Stimulated activated CD8-positive, alpha-beta memory T cell treated with anti-CD3 and anti-CD28 coated beads, Interleukin-12 subunit alpha, Interleukin-12 subunit beta, amount 100 ng/mL, for 1 hour (primary cell): ENCODE measurements around the gene CGNL1.

Source experiments
- DNase-seq: peaks from one replicate; pipeline ENCODE4 v3.0.0-alpha.2; 2020; ENCODE audit warnings: low read depth

CGNL1 gene

DNA sequence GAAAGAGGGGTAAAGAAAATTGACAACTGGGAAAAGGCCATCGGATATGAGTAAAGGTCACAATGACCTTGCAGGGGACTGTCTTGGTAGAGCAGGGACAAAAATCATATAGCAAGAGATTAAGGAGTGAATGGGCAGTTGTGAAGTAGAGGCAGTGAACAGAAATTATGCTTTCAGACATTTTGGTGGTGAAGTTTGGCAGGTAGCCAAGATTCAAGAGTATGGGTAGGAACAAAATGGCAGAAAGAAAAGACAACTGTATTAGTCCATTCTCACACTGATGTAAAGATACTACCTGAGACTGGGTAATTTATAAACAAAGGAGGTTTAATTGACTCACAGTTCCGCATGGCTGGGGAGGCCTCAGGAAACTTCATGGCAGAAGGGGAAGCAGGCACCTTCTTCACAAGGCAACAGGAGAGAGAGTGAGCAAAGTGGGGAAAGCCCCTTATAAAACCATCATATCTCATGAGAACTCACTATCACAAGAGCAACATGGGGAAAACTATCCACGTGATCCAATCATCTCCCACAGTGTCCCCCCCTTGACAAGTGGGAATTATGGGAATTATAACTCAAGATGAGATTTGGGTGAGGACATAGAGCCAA is 84.0 kb downstream of the CGNL1 start:
- DNase-seq, result no peak

DNA sequence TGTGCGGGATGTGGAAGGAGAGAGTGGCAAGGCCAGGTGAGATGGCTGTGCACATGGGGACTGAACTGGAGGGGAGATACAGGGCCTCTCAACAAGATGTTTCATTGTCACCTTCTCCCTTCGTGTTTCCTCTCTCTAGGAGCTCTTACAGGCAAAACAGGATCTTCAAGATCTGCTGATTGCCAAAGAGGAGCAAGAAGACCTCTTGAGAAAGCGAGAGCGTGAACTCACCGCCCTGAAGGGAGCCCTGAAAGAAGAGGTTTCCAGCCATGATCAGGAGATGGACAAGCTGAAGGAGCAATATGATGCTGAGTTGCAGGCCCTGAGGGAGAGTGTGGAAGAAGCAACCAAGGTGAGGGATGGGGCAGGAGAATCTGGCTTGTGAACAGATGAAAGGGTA is 85.2 kb downstream of the CGNL1 start:
- DNase-seq, result no peak

DNA sequence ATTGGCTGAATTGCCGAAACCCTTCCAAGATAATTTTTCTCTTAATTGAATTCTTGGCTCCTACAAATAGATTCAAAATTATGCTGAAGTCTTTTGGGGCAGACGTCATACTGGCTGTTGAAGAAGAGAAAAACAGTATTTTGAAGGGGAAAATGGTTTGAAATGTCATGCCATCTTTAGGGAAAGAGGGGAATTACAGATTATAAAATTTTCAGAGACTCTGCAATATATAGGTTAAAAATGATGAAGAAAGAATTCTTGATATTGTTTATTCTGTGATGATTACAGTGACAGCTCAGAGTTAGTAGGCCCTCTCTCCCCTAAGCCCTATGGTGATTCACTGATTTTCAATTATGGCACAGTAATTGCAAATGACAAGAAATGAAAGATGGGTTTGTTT is 86.1 kb downstream of the CGNL1 start:
- DNase-seq, result no peak

DNA sequence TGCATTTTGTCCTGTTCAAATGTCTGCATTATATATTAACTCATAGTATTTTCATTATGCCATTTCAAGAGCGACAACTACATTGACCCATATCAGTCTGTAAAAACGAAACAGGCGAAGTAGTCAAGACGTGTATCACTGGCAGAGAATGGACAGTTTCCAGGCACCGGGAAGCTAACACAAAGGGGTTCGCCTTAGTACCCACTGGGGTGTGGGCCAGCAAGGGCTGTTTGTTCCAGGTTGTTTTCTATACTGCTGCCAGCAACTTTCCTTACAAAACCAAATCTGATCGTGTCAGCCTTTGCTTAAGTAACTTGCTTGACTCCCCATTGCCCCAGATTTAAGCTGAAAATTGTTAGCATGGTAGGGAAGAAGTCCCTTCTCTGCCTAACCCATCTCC is 87.1 kb downstream of the CGNL1 start:
- no peak for DNase-seq

DNA sequence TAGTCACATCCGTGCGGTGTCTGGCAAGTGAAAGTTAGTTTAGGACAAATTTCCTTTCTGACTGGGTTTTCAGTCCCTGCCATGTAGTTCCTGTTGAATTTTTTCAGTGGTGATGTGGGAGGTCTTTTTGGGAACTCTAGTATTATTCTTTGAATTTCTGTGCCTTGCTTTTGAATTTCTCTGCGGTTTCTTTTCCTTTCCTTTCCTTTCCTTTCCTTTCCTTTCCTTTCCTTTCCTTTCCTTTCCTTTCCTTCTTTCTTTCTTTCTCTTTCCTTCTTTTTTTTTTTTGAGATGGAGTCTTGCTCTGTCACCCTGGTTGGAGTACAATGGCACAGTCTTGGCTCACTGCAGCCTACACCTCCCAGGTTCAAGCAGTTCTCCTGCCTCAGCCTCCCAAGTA is 88.2 kb downstream of the CGNL1 start:
- DNase-seq, result no peak

DNA sequence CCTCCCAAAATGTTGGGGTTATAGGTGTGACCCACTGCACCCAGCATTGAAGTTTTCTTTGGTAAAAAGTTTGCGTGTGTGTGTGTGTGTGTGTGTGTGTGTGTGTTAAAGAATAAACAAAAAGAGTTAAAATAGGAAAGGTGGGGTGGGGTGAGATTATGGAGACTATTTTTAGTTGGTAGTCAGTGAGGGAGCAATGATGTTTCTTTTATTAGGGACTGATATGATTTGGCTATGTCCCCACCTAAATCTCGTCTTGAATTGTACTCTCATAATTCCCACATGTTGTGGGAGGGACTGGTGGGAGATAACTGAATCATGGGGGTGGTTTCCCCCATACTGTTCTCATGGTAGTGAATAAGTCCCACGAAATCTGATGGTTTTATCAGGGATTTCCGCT is 92.2 kb downstream of the CGNL1 start:
- DNase-seq, result no peak

DNA sequence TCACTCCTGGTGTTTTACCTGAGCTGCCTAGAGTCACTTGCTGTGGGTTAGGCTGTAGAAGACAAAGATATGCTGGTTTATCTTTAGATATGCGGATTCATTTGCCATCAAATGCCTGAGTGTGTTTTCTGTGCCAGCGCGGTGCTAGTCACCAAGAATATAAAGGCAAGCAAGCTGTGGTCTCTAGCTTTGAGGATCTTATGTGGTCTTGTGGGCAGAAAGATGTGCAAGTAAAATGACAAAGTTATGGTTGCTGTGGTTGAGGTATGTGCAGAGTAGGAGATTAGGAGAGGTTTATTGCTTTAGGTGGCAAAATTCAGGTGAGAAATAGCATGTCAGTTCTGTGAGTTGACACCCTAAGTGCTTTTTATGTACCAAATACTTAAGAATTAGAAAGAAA is 94.2 kb downstream of the CGNL1 start:
- DNase-seq, result no peak

DNA sequence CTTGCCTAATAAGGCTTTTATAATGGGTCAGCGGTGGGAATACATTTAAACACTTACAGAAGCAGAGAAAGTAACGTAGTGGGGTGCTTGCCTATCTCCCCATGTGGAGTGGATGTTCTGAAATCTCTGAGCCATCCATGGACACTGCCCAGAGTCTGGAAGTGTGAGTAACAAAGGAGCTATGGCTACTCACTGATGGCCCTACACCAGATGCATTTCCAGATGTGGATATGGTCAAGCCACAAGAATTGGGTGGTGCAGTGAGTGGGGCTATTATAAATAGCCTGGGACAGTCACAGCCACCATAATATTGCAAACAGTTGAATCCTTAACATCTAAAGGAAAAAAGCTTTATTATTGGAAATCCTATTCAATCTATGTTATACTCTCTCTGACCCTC is 96.6 kb downstream of the CGNL1 start:
- DNase-seq, result no peak

DNA sequence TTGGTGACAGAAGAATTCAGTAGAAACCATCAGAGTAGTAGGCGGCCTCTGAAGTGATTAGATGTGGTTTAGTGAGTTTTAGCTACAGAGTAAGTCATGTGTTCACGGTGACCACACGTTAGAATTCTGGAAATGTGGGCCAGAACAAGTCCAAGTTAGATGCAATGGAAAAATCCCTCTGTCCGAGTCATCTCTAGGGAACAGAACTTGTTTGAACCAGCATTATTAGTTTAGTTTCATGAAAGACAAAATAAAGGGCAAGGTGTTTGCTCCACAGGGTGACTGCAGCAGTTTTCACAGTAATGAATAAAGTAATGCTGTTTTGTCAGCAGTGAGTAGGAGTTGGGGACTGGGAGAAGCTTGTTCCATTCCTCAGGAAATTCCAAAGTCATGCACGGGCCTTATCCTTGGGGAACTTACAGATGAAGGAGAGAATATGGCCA is 100.2 kb downstream of the CGNL1 start:
- DNase-seq, result no peak

DNA sequence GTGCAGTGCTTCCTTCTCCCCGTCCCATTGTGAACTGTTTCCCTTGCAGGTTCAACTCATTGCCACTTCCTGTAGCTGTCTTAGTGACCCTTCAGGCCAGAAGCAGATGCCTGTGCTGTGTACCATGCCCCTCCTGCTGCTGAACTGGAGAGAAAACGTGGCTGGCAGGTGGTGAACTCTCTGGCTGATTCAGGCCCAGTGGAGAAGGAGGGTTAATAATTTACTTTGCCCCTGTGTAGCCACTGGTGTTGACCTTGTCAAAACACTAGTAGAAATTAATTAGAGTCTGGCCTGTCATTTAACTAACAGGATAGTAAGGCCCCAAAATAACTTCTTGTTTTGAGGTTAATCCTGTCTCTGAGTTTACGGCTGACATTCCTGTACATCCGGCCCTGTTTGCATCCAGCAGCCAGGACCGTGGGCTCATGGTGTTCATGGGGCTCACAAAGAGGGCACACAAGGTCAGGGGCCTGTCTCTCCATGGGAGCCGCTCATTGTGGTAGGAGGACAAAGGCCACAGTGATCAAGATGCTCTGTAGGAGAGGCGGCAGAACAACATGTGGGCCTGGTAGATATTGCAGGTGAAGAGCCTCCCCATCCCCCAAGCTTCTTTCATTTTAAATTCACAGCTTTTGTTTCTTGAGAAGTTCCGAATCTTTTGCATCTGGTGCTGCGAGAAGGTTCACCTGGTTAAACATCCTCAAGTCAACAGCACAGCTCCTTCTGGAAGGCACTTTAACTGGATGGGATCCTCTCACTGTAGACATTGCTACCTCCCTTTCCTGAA is 101.6 kb downstream of the CGNL1 start:
- DNase-seq, result no peak

DNA sequence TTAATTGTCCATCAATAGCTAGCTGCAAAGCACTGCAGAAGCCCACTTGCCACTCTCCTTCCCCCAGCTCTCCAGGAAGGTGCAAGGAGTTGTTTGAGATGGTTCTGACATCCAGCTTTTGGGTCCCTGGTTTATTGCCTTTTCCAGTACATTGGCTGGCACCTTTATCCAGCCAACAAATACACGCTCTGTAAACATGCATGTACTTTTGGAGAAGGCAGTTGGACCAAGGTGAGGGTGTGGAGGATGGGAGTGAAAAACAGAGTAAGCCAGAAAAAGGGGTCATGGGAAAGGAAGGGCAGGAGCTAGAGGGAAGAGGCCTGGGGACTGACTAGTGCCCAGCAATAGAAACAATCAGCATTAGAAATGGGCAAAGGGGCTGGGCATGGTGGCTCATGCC is 102.7 kb downstream of the CGNL1 start:
- DNase-seq, result no peak

DNA sequence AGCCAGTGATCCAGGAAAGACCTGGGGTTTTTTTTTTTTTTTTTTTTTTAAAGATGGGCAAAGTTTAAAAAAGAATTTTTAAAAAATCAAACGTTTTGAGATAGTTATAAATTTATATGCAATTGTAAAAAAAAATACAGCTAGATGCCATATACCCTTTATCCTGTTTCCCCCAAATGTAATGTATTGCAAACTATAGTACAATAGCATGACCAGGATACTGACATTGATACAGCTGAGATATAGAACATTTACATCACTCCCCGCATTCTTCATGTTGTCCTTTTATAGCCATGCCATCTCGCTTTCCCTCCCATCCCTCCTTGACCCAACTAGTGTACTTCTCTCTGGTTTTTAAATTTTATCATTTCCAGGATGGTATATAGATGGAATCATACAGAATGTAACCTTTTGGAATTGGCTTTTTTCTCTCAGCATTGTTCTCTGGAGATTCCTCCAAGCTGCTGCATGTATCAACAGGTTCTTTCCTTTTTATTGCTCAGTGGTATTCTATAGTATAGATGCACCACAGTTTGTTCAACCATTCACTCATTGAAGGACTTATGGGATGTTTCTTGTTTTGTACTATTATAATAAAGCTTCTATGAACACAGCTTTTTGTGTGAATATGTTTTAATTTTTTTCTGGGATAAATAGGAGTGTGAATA is 104.9 kb downstream of the CGNL1 start:
- no peak for DNase-seq

DNA sequence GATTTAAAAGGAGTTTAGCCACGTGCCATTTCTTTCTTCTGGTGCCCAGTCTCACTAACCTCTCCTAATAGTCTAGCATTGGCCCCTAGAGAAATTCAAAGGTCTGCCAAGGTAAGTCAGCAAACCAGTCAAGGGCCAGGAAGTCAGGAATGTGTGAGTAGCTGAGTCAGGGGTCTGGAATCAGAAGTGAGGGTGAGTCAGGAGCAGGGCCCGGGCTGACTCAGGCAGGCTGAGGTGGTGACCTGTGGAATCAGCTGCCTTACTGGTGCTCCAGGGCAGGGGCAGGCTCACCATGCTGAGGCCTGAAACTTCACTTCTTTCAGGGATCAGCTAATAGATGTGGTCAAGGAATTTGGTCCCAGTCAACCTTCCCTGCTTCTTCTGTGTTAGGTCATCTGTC is 109.6 kb downstream of the CGNL1 start:
- no peak for DNase-seq

DNA sequence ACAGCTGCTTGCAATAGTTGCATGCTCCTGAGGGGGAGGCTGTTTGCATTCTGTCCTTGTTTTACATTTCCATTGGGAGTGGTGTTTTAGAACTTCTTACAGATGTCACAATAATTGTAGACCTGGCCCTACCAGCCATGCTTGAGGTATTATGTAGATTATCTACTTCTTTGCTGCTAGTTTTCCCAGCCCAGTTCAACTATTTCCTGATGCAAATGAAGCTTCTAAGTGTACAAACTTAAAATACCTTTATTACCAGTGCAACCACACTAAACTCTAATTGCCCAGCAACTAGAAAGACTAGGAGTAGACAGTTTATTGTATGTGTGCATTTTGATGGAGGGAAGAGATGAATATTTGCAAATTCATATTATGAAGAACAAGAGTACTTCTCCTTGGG is 110.5 kb downstream of the CGNL1 start:
- DNase-seq, result no peak

DNA sequence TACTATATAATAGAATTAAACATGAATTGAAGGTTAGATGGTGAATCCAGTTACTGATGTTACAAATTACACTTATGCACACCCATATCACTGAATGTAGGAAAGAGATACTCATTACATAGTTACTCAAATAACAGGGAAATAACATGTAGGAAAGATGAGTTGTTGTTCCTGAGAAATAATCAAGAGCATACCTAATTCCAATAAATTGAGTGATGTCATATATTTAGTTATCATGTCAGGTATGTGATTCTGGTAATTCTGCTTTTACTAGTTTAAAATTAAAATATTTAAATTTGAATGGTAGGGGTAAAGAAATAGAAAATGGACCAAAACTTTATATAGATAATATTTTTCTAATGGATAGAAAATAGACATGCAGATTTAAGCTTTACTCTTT is 112.8 kb downstream of the CGNL1 start:
- DNase-seq, result no peak

DNA sequence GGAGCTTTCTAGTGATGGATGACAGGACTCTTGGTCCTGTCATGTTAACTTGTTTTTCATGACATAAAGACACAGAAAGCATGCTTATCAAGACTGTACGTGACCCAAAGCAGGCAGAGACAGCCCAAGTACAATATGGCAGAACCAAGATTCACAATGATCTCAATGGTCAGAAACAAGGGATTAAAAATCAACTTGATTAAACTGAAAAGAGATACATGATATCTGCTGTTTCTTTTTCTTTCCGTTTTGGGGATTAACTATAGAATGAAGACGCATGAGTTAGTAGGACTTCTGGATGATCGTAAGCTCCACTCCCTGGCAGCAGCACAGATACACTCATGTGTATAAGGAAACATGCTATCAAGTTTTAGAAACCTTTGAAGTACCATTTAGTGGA is 117.0 kb downstream of the CGNL1 start:
- no peak for DNase-seq

DNA sequence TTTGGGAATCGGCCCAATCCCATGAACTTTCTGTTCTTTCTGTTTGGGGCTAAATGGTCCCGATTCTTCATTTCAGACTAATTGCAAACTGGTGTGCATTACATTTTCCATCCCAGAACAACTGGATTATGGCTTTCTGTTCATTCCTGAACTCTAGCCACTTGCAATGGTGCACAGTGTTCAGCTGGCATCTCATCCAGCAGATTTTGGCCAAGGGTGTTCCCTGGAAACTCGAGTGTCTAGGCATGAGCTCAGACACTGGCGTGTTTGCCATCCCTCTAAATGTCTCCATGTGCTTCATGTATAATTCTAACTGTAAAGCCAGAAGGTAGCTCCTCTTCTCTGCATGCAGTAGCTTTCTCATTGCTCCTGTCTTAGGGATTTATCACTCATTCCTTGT is 118.3 kb downstream of the CGNL1 start:
- no peak for DNase-seq

DNA sequence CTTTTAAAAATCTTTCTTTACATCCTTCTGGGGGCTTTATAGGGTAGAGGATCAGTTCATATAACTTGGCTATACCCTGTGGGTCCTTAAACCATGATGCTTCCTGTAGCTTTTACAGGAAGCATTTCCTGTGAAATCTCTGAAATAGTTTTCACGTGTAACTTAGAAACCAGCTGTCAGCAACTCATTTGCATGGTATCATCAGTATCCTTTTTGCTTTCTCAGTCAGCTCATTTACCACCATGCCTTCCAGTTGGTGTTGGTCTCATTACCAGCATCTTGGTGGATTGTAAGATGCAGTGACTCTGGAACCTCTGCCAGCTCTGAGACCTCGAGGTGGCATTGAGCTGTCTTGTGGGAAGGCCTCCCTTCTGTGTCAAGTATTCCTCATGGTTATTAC is 118.7 kb downstream of the CGNL1 start:
- no peak for DNase-seq

DNA sequence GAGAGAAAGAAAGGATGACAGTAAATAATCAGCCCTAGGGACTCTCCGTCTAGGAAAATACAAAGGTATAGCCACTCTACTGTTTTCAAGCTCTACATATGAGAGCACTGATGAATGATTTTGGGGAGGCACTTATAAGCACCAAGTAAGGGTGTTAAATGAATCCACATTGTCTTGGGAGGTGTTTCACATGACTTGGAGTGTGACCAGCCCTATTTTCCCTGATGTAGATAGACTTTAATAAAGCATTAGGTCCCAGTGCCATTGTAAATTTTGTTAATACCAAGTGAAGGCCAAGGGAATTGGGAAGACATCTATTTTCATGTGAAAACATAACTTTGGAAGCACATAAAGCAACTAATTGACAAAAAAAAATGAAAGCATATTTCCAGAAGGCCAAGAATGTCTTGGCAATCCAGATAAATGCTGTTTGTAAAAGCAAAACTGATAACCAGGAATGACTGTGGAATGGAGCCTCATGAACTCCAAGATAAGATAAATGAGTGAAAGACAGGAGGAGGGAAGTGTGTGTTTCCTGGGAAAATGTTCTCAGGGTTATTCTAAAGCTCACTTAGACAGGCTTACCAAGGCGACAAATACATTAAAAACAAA is 119.4 kb downstream of the CGNL1 start:
- DNase-seq, result no peak

DNA sequence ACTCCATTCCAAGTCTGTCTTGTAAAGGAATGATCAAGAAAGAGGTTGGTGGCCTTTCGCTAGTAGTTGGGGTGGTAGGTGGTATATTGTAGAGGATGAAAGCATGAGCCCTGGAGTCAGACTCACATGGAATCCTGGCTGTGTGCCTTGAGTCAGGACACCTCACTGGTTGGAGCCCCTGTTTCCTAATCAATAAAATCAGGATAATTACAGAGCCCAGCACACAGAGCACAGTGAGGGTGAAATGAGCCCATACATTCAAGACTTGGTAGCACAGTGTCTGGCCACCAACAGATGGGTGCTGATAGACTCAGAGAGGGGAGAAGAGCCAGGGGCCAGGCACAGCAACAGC is 120.3 kb downstream of the CGNL1 start:
- no peak for DNase-seq

DNA sequence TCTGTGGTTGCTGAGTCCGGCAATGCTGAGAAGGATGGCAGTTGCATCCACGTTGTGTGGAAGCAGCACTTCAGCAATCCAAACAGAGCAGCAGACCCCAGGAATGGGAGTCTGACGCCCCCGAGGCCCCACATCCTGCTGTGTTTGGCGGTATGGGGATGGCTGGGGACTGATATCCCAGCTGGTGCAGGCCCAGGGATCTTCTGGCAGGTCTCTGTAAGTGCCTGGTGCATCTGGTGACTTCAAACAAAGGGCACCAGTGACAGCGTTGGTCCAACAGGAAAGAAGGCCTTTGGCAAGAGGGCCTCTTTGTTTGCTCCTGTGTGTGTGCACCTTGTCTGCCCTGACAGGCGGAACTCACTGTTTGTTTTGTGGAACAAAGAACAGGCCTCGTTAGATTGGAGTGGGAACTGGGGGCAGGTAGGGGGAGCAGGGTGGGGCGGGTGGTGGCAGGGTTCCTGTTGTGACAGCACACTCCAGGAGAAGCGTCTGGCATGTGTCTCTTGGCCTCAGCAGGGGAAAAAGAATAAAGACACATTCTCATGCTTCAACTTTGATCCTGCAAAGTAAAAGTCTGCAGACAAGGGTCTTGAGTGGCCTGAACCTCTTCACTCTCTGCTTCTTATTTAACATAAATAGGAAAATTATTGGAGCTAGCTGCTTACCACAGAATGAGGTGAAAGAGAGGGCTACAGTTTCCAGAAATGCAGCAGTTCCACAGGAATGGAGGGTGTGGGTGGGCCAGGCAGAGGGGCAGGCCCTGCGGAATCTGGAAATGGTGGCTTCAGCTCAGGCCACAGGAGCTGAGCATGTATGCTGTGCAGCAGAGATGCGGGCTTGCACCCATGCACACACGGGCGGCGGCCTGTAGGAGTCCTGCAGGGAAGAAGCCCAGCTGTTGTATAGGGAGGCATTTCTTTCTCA is 120.9 kb downstream of the CGNL1 start:
- no peak for DNase-seq

DNA sequence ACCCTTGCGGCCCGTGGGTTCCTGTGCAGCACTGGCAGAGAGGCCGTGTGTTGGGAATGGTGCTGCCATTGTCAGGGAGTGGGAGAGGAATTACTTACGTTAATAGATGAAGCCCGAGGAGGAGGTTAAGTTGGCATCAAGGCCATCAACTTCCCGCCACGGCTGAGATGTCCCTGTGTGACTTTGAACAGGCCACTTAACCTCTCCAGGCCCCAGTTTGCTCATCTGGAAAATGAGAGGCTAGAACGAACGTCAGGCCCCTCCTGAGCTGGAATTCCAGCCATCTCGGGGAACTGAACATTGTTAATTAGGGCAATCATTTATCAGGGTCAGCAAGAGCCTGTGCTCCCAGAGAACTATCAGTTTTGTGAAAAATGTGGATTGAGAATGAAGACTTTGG is 124.0 kb downstream of the CGNL1 start:
- DNase-seq, result no peak
